GM11168 (cell line): Measurements from ENCODE around the gene IL10RA.

Experiments used
- in situ Hi-C: fragments of 300-500 bp; cut with MboI; formaldehyde crosslinking; loops from one replicate; pipeline ENCODE4 v1.12.0; 2022; ENCODE audit warnings: low sequenced_read_pairs; ENCODE audit not compliant: unreplicated experiment

Gene IL10RA

DNA sequence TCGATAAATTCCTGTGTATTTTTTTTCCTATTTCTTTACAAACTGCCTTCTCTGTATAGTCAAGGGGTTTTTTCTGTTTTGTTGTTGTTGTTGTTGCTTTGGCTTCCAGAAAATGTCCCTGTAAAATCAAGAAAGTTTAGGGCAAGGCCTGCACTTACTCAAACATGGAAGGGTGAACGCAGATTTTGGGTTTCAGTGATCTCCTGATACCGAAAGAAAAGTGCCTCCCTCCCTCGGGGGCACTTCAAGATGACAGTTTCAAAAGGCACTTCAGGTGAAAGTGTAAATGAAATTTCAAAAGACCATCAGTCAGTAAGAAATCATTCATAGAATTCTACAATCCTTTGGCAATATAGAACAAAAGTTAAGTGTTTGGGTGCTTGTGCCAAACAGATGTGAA is 47.2 kb downstream of the IL10RA start:
- in situ Hi-C loops: loop anchor here (5.0 kb wide), 1 partner anchor 41 kb away; no protein-coding TSS in a partner anchor

DNA sequence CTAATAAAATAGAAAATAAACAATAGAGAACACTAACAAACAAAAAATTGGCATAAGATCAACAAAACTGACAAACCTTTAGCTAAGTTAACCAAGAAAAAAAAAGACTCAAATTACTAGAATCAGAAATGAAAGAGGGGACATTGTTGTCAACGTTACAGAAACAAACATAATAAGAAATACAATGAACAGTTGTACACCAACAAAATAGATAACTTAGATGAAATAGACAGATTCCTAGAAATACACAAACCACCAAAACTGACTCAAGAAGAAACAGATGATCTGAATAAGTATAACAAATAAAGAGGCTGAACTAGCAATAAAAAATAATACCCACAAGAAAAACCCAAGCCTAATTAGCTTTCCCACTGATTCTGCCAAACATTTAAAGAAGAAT is 55.9 kb downstream of the IL10RA start:
- in situ Hi-C loops: no loop called here

DNA sequence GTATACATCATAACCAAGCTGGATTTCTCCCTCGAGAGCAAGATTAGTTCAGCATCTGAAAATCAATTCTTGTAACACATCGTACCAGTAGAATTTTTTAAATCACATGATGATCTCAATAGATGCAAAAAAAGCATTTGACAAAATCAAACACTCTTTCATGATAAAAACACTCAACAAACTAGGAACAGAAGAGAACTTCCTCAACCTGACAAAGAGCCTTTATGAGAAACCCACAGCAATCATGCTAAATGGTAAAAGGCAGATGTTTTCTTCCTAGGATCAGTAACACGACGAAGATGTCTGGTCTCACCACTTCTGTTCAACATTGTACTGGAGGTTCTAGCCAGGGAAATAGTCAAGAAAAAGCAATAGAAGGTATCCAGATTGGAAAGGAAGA is 56.6 kb downstream of the IL10RA start:
- in situ Hi-C loops: no loop called here

DNA sequence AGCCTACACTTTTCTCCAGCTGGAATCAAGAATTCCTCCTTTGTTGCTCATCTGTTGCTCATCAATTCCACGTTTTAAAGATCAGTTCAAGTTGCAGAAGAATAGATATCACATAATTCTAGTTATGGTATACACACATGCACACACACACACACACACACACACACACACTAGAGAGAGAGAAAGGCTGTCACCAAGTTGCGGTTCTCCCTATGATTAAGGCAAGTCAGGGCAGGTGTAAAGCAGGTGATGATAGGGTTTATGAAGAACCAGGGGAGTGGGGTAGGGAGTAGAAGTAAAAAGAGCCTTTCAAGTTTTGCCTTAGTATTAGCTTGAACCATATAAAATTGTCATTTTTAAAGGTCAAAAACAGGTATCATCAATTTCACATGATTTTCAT is 59.0 kb downstream of the IL10RA start:
- in situ Hi-C loops: no loop called here

DNA sequence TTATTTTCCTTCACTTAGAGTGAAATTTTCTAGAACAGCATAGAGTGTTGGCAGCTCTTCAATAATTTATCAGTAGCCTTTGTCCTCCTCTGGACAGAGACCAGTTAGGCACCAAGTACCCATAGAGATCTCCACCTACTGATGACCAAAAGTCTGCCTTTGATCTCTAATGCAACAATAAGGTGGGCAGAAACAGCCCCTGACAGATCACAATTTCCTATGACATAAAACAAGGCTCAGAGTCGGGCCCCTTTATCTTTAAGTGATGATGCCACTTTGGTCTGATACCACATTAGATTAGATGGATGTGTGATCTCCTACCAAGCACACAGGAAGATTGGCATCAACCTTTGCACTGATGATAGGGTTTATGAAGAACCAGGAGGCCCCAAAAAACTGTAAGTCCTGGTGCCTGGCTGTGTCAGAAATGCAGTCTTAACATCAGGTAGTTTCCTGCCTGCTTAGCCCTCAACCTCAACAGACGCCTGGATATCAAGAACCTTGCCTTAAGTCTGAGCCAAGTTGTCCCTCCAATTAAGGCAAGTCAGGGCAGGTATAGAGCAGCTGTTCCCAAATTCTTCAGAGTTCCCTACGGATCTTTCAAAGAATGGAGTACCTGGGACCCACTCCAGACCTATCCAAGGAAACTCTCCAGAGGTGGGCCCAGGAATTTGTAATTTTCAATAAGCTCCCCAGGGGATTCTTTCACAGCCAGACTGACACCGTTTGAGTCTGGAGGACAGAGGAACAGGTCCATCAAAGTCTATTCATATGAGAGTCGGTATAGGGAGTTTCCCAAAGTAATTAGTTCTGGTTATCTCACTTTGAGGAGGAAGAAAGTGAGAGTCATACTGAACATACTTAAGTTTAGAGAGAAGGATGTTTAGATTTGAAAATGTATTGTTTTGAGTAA is 60.1 kb downstream of the IL10RA start:
- in situ Hi-C loops: no loop called here

DNA sequence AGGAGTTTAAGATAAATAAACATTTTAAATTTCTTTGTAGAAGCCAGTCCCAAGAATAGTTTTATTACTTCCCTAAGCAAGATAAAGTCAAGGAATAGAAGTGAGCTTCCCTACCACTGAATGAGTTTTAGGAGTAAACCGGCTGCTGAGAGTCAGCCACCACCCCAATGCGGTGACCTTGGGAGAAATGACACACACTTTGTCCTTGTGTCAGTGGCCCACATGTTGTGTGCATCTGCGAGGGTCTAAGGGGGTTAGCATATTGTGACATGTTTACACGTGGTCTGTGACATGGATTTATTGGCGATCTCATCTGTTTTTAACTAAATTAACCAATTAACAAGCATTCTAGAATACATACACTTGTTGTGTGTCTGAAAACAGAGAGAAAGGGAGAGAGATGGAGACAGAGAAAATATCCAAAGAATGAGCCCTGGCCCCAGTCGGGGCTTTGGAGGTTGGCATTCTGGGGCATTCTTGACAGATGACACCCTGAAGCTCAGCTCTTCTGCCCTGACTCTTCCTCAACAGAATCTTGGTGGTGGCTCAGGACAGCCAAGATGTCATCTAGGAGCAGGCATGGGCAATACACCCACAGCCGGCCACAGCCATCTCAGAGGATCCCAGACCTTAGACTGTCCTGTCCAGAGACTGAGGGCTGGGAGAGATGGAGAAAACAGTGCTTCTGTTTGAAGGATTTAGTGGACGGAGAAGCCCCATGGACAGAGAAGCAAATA is 60.9 kb downstream of the IL10RA start:
- in situ Hi-C loops: no loop called here

DNA sequence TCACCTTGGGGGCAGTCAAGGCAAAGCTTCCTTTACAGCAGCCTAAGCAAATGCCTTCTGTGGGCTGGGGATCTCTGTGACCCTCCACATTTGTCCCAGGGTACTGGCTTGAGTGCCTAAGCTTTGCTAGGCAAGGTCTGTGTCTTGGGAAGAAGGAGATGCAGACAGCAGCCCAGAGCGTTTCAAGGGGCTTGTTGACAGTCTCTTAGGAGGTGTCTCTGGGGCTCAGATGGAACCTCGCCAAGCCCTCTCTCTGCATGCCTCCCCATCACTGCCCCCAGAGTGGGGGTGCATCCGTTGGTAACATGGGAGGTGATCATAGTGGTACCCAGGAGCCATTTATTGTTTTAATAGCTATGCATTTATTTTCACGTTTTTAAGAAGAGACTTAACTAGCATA is 61.6 kb downstream of the IL10RA start:
- in situ Hi-C loops: no loop called here

DNA sequence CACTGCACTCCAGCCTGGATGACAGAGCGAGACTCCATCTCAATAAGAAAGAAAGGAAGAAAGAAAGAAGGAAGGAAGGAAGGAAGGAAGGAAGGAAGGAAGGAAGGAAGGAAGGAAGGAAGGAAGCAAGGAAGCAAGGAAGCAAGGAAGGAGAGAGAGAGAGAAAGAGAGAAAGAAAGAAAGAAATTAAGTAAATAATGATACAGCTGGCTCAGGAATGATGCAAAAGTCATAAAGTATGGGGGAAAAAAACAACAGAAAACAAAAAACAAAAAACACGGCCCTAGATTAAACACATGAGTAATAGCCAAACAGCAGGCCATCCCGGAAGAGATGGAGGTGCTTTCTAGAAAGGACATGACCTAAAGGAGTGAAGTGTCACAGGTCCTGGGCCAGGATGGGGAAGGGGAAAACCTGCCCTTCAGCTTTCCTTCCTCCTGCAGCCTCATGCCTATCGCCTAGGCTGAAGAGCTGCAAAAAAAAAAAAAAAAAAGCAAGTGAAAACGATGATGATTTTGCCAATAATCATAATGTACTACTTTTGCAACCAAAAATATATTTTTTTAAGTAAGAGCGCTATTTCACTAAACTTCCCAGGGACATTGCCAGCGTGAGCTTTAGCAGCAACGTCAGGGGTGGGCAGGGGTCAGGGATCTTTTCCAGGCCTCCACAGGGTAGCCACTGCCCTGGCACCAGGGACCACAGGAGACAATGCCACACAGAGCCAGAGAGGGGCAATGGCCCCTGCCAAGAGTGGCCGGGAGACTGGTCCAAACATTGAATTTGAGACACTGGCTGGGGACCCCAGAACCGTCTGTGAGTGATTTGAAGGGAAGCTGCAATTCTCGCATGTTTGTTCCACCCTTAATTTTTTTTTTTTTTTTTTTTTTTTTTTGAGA is 62.5 kb downstream of the IL10RA start:
- in situ Hi-C loops: no loop called here

DNA sequence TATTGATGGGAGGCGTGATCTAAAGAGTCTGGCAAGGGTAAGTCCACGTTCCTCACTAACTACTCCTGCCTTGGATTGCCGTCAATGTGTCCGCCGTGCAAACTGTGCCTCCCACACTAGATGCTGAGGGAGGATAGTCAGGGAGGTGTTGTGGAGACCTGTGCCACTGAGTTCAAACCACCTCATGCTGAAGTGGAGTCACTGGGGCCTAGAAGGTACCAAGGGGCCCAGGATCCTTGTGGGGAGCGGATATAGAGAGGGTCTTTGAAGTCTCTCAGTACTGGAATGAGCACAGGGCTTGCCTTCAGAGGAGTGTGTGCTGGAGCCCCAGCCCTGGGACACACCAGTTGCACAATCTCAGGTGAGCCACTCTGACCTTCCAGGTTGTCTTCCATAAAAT is 63.6 kb downstream of the IL10RA start:
- in situ Hi-C loops: loop anchor here (25.0 kb wide), 1 partner anchor 637 kb away; no protein-coding TSS in a partner anchor

DNA sequence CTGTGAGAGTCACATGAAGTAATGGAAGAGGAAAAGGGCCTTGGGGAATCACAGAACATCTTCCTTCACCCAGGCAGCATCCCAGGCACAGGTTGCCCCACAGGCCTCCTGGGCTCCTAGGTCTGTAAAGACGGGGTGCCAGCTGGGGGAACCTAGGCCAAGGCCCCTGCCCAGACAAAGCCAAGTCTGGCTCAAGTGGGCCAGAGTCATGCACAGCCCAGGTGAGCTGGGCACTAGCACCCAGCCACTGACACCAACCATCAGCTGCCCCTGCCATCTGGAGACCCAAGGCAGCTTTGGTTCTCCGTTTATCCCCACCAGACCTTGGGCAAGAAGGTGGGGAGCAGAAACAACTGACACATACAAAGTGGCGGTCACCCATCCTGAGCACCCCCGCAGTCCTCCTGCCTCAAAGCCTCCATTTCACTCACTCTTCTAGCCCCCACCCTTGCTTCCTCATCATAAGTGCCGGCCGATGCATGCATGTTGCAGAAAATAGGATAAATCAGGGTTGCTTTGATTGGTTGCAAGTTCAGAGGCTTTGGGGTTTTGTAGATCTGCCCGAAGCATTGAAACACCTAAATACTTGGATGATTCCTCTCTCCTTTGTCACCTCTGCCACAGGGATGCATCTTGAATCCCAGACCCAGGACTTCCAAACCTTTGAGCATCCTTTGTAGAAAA is 64.2 kb downstream of the IL10RA start:
- in situ Hi-C loops: loop anchor here (25.0 kb wide), 1 partner anchor 638 kb away; no protein-coding TSS in a partner anchor
